D721Med (cell line): ENCODE measurements around the gene NDNF.

Experiments used
- DNase-seq: peaks from one replicate; pipeline ENCODE4 v3.0.0; 2011; ENCODE audit warnings: low spot score; ENCODE audit not compliant: insufficient read length
- FAIRE-seq: peaks from 2 replicates; lab custom pipeline; 2011; peaks lifted over from hg19 to GRCh38; lab: Jason Lieb, UNC
- CTCF ChIP-seq: IDR thresholded peaks from 2 replicates; pipeline ENCODE4 v1.5.1; 2012; ENCODE audit warnings: mild to moderate bottlenecking, control low read depth; ENCODE audit not compliant: insufficient read depth; ENCODE audit errors: missing control alignments

The NDNF gene

GRCh38 chr4:121072224-121073003 is at the start of gene NDNF:
Gene NDNF, minus strand, starts transcription at chr4:121072535. Its CDS starts 26,698 bp downstream, at chr4:121045837.
- TF ChIP-seq CTCF = no peak
- DNase-seq (no peak), FAIRE-seq (no peak)

GRCh38 chr4:121119715-121120114 is 47.4 kb upstream of the NDNF start:
- FAIRE-seq = no peak
- no peak for TF ChIP-seq CTCF
- DNase-seq = no peak

GRCh38 chr4:121118344-121118743 is 46.0 kb upstream of the NDNF start:
- DNase-seq = no peak
- TF ChIP-seq CTCF = no peak
- no peak for FAIRE-seq

- TF ChIP-seq CTCF = no peak
- no peak for DNase-seq
- FAIRE-seq = no peak
Observed at GRCh38 chr4:121114756-121115155, 42.4 kb upstream of the NDNF start.

- TF ChIP-seq CTCF = peak; percentile 54
- FAIRE-seq (peak; percentile 35), DNase-seq (no peak)
Observed at GRCh38 chr4:121112530-121112929, 40.2 kb upstream of the NDNF start.

- DNase-seq (no peak), FAIRE-seq (no peak)
- no peak for TF ChIP-seq CTCF
Observed at GRCh38 chr4:121108557-121108956, 36.2 kb upstream of the NDNF start.

- FAIRE-seq (no peak), DNase-seq (no peak)
- TF ChIP-seq CTCF = no peak
Observed at GRCh38 chr4:121107507-121107906, 35.2 kb upstream of the NDNF start.
